Measurements from ENCODE around the gene TEX26.

The TEX26 gene

GRCh38 chr13:31011901-31012654 is 79.6 kb downstream of the TEX26 start:
- no peak for DNase-seq (ENCODE audit: low read depth)

- no peak for DNase-seq (ENCODE audit: low read depth)
These were observed 80.2 kb downstream of the TEX26 start for GRCh38 chr13:31012655-31013024.

GRCh38 chr13:31014456-31014855 is 82.0 kb downstream of the TEX26 start:
- DNase-seq (ENCODE audit: low read depth) = no peak

GRCh38 chr13:31015199-31015598 is 82.7 kb downstream of the TEX26 start:
- DNase-seq (ENCODE audit: low read depth) = no peak

GRCh38 chr13:31016342-31017325 is 84.2 kb downstream of the TEX26 start:
- no peak for DNase-seq (ENCODE audit: low read depth)

- no peak for DNase-seq (ENCODE audit: low read depth)
These were observed 86.1 kb downstream of the TEX26 start for GRCh38 chr13:31018511-31018910.

GRCh38 chr13:31020996-31021395 is 88.5 kb downstream of the TEX26 start:
- no peak for DNase-seq (ENCODE audit: low read depth)

GRCh38 chr13:31022288-31022895 is 89.9 kb downstream of the TEX26 start:
- no peak for DNase-seq (ENCODE audit: low read depth)

GRCh38 chr13:31022928-31023530 is 90.6 kb downstream of the TEX26 start:
- DNase-seq (ENCODE audit: low read depth) = no peak

Measured in activated T-cell treated with anti-CD3 and anti-CD28 coated beads for 24 hours (primary cell).